HUES64 (cell line): Measurements from ENCODE around the gene PPP1R13B.

Experiments used
- H3K27ac ChIP-seq: 2 replicates; pipeline ENCODE4 v1.7.0; 2013; ENCODE audit warnings: low read depth, low read length, inconsistent platforms
- H3K27me3 ChIP-seq: 2 replicates; pipeline ENCODE4 v1.6.1; 2013; ENCODE audit warnings: mild to moderate bottlenecking, low read length; ENCODE audit not compliant: insufficient read depth
- H3K36me3 ChIP-seq: 2 replicates; pipeline ENCODE4 v1.6.1; 2013; ENCODE audit warnings: mild to moderate bottlenecking, low read length; ENCODE audit not compliant: insufficient read depth
- H3K4me1 ChIP-seq: 2 replicates; pipeline ENCODE4 v1.6.1; 2013; ENCODE audit warnings: mild to moderate bottlenecking, low read length, moderate library complexity; ENCODE audit not compliant: insufficient read depth
- H3K4me3 ChIP-seq: 2 replicates; pipeline ENCODE4 v1.5.1; 2013; ENCODE audit warnings: mild to moderate bottlenecking, low read length, moderate library complexity
- H3K9ac ChIP-seq: 2 replicates; pipeline ENCODE4 v1.6.1; 2013; ENCODE audit warnings: mild to moderate bottlenecking, low read depth, low read length
- H3K9me3 ChIP-seq: 2 replicates; pipeline ENCODE4 v1.6.1; 2013; ENCODE audit warnings: low read depth, low read length; ENCODE audit not compliant: insufficient read depth
- WGBS: fragments of 150-250, 120-280 bp; methylation state at CpG from one replicate; pipeline ENCODE4 v1.1.7; 2013; ENCODE audit warnings: missing lambda C conversion rate; 5-methylcytosine and 5-hydroxymethylcytosine counted together

PPP1R13B gene

DNA sequence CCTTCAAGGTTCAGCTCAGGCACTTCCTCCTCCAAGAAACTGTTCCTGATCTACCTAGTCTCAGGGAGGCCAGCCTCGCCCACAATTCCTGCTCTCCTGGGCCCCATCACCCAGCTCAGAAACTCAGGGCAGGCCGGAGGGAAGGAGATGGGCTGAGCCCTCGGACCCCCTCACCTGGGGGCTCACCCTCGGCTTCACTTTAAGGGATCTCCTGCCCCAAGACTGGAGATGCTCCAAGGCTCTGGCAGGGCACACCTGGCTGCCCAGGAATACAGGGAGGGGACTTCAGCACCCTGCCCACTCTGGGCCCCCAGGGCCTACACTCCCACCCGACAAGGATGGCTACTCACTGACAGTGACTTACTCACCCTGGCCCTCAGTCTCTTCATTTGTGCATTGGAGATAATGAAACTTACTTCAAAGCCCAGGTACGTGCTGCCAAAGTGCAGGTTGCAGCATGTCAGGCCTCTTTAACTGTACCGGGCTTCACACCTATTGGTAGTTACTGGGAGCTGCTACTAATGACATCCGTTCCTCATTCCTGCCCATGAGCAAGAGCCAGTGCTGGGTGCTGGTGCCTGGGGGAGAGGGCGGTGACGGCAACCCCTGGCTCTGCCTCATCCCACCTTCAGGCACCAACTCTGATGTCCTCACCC lies 21.0 kb upstream of the PPP1R13B start:
- no peak overlapping the region for H3K27ac ChIP-seq

DNA sequence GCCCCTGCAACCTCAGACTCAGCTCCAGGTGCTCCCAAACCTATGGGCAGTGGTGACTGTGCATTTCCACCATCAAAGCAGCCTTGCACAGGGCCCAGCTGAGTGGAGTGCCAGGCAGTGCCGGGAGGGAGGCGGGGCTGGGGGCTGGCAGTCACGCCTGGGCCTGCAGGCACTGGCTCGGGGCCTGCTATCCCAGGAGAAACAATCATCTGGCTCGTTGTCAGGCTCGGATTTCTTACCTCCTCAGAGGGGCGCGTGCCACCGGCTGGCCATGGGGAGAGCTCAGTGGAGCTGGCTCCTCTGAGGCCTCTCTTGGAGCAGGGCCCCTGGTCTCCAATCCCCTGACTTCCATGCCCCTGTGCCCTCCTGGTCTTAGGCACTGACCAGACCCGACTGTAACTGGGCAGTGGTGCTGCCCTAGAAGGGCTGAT lies 20.2 kb upstream of the PPP1R13B start:
- 66% methylated on average over 10 of the region's 10 CpGs for WGBS
- Histone ChIP-seq H3K27ac (no peak overlapping the region), H3K4me1 (peaks cover under 1% of the 10 kb centered on the region; the same call in 1 of the 2 replicates), H3K36me3 (no peaks in the 10 kb centered on the region), H3K27me3 (no peaks in the 10 kb centered on the region), H3K9me3 (no peaks in the 10 kb centered on the region), H3K9ac (no peak overlapping the region), H3K4me3 (no peak overlapping the region)

More for the DNA sequence above, 21.0 kb upstream of the PPP1R13B start:
- H3K4me3 ChIP-seq: no peak overlapping the region
- peaks cover 4% of the 10 kb centered on the region; the same call in 1 of the 2 replicates for H3K4me1 ChIP-seq
- no peak overlapping the region for H3K9ac ChIP-seq
- H3K36me3 ChIP-seq: no peaks in the 10 kb centered on the region
- WGBS: 94% methylated on average over 10 of the region's 10 CpGs
- H3K9me3 ChIP-seq: no peaks in the 10 kb centered on the region
- H3K27me3 ChIP-seq: no peaks in the 10 kb centered on the region

GRCh38 chr14:103867020-103867419 lies 19.6 kb upstream of the PPP1R13B start:
- Histone ChIP-seq H3K4me1 (no peaks in the 10 kb centered on the region), H3K4me3 (no peak overlapping the region), H3K27me3 (no peaks in the 10 kb centered on the region), H3K9me3 (no peaks in the 10 kb centered on the region), H3K27ac (no peak overlapping the region), H3K9ac (no peak overlapping the region), H3K36me3 (no peaks in the 10 kb centered on the region)
- WGBS: 95% methylated on average over 10 of the region's 10 CpGs

- H3K9ac ChIP-seq: no peak overlapping the region
- no peaks in the 10 kb centered on the region for H3K36me3 ChIP-seq
- no peak overlapping the region for H3K4me3 ChIP-seq
- H3K4me1 ChIP-seq: no peaks in the 10 kb centered on the region
- H3K27ac ChIP-seq: no peak overlapping the region
- H3K27me3 ChIP-seq: no peaks in the 10 kb centered on the region
- WGBS: 94% methylated on average over 6 of the region's 6 CpGs
- no peaks in the 10 kb centered on the region for H3K9me3 ChIP-seq
Measured at GRCh38 chr14:103863245-103863644, 15.9 kb upstream of the PPP1R13B start.

- H3K9ac ChIP-seq: no peak overlapping the region
- no peak overlapping the region for H3K4me3 ChIP-seq
- H3K9me3 ChIP-seq: no peaks in the 10 kb centered on the region
- no peaks in the 10 kb centered on the region for H3K27me3 ChIP-seq
- no peak overlapping the region for H3K27ac ChIP-seq
- no peaks in the 10 kb centered on the region for H3K36me3 ChIP-seq
- WGBS: 92% methylated on average over 7 of the region's 7 CpGs
- no peaks in the 10 kb centered on the region for H3K4me1 ChIP-seq
Measured at GRCh38 chr14:103862393-103862782, 15.0 kb upstream of the PPP1R13B start.

DNA sequence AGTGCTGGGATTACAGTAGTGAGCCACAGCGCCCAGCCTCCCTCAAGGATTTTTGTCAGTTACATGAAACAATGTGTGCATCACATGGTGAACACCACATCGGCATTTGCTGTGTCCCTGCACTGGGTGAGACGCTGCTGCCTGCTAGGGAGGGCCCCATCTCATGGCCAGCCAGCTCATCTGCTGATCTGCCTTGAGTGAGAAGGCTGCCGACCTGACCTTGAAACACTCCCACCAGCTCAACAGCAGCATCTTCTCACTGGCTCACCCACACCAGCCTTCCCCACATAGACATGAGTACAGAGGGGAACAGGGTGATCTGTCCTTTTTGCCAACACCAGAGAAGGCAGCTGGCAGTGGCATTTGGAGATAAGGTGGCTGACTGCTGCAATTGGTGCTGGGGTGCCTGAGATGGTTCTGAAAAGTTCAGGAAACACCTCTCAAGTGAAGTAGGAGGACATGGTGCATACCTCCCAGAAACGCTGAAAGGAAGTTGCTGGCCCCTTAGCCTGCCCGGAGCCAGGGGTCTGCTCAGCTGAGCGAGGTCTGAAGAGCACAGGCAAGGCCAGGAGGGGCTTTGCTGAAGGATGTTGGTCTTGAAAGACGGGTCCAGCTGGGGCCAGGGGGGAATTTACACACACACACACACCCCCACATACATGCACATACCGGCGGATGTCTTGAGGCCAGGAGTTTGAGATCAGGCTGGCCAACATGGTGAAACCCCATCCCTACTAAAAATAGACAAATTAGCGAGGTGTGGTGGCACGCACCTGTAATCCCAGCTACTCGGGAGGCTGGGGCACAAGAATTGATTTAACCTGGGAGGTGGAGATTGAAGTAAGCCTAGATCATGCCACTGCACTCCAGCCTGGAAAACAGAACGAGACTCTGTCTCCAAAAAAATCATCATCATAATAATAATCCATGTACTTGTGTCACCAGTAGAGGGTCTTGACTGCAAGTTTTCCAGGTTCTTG lies 14.3 kb upstream of the PPP1R13B start:
- H3K4me1 ChIP-seq: peaks cover 2% of the 10 kb centered on the region; the same call in 1 of the 2 replicates
- no peaks in the 10 kb centered on the region for H3K27me3 ChIP-seq
- no peaks in the 10 kb centered on the region for H3K9me3 ChIP-seq
- no peaks in the 10 kb centered on the region for H3K36me3 ChIP-seq
- no peak overlapping the region for H3K27ac ChIP-seq
- no peak overlapping the region for H3K9ac ChIP-seq
- 93% methylated on average over 14 of the region's 14 CpGs for WGBS
- H3K4me3 ChIP-seq: no peak overlapping the region

DNA sequence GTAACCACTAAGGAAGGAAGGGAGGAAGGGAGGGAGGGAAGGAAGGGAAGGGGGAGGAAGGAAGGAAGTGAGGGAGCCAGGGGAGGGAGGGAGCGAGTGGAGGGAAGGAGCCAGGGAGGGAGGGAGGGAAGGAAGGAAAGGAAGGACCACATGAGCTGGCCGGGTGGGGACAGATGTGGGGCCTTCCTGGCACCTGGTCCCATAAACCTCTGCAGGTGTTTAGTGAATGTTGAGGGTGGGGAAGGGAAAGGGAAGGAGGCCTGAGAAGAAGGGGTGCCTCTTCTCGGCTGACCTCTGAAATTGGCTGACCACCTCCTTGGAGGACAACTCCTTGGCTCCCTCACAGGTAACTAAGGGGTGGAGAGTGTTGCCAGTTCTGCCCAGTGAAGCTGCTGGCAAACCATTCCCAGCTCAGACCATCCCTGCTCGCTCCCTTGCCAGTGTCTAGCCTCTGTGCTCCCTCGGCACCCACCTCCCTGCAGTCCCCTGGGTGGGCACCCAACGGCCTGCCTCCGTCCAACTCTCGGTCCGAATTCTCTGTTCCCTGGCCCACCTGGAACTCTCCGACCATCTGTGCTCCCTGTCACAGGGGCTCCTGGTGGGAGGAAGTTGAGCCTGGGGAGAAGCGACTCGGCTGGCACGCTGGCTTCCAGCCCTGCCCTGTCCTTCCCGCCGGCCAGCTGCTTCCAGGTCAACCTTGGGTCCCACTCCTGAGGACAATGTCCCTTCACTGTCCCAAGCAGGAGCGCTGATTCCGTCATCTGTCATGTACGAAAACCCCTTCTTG lies 12.2 kb upstream of the PPP1R13B start:
- H3K27ac ChIP-seq: no peak overlapping the region
- H3K9me3 ChIP-seq: no peaks in the 10 kb centered on the region
- H3K36me3 ChIP-seq: no peaks in the 10 kb centered on the region
- H3K4me1 ChIP-seq: peaks cover 22% of the 10 kb centered on the region
- no peak overlapping the region for H3K4me3 ChIP-seq
- 89% methylated on average over 17 of the region's 18 CpGs for WGBS
- no peaks in the 10 kb centered on the region for H3K27me3 ChIP-seq
- H3K9ac ChIP-seq: no peak overlapping the region

- Histone ChIP-seq H3K27ac (no peak overlapping the region), H3K9ac (no peak overlapping the region), H3K4me1 (peaks cover 23% of the 10 kb centered on the region), H3K4me3 (no peak overlapping the region), H3K27me3 (no peaks in the 10 kb centered on the region), H3K36me3 (no peaks in the 10 kb centered on the region), H3K9me3 (no peaks in the 10 kb centered on the region)
- 65% methylated on average over 13 of the region's 13 CpGs for WGBS
Measured at GRCh38 chr14:103858063-103858781, 10.8 kb upstream of the PPP1R13B start.

- H3K4me1 ChIP-seq: peaks cover 23% of the 10 kb centered on the region
- H3K9me3 ChIP-seq: no peaks in the 10 kb centered on the region
- 93% methylated on average over 5 of the region's 6 CpGs for WGBS
- no peak overlapping the region for H3K9ac ChIP-seq
- H3K36me3 ChIP-seq: no peaks in the 10 kb centered on the region
- no peak overlapping the region for H3K4me3 ChIP-seq
- H3K27me3 ChIP-seq: no peaks in the 10 kb centered on the region
- no peak overlapping the region for H3K27ac ChIP-seq
Measured at GRCh38 chr14:103857256-103857655, 9.9 kb upstream of the PPP1R13B start.

GRCh38 chr14:103856607-103857006 lies 9.2 kb upstream of the PPP1R13B start:
- 62% methylated on average over 7 of the region's 7 CpGs for WGBS
- no peaks in the 10 kb centered on the region for H3K27me3 ChIP-seq
- no peaks in the 10 kb centered on the region for H3K9me3 ChIP-seq
- peaks cover 23% of the 10 kb centered on the region for H3K4me1 ChIP-seq
- no peak overlapping the region for H3K27ac ChIP-seq
- no peak overlapping the region for H3K4me3 ChIP-seq
- H3K9ac ChIP-seq: no peak overlapping the region
- no peaks in the 10 kb centered on the region for H3K36me3 ChIP-seq
